UCSD-AML1 (cell line): ENCODE data around the gene RAB8B.

Experiments used
- DNase-seq: peaks from one replicate; lab custom pipeline; 2025; ENCODE audit not compliant: unreplicated experiment; lab: John Stamatoyannopoulos, UW

Gene RAB8B

GRCh38 chr15:63305260-63305659, 115.9 kb downstream of the RAB8B start:
- DNase-seq = no peak

DNA sequence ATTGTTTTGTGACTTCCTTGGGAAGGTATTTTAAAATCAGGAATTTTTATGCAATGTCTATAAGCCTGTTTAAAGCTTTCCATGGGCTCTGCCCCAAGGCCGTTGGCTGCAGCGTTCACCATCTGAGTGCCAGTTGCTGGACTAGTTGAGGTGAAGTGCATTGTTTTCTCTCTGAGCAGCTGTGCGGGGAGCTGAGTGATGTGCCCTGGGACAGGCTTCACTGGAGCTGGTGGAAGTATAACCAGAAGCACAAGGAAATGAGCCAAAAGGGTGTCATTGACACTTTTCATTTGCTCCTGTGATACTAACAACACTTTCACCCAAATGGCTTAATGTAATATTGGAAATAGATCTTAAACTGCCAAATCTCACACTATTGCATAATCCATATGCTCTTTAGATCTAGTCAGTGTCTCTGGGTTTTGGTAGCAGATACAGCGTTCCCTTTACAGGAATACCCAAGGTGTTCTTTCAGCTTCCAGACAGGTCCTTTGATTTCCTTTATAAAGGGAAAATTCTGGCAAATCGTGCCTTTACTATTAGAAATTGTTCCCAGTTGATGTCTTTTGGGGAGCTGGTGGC, 117.2 kb downstream of the RAB8B start:
- DNase-seq = no peak

GRCh38 chr15:63308491-63308890, 119.1 kb downstream of the RAB8B start:
- DNase-seq = no peak

DNA sequence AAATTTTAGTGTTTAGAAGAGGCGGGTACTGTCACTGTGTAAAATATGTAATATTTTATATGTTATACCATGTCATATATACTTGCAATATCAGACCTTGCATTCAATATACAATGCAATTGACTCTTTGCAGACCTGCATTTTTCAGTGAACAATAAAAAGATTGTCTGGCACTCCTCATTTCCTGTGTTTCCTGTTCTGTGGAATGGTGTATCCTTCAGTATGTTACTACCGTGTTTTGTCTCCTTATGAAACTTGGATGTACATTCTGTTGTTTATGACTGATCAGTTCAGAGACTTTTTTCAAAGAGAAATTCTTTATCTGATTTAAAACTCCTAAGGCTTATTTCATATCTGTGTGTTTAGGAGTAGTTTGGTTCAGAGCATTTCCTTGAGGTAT, 119.5 kb downstream of the RAB8B start:
- DNase-seq = no peak

- DNase-seq = no peak
Measured at GRCh38 chr15:63310646-63311045, 121.2 kb downstream of the RAB8B start.

DNA sequence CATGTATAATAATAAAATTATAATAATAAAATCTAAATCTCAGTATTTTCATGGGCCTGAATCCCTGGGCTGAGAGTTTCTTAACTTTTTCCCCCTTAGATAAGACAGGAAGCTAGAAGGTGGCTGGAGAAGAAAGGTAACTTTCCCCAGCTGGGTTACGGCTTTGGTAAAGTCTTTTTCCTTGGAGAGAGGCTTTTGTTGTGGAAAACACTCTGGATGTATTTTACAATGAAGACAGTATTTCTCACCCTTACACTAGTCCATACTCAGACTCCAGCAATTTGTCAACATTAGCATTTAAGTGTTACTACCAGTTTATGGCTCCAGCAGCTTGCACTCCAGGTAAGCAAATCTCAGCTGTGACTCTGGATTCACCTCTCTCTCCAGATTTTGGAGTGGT, 122.9 kb downstream of the RAB8B start:
- no peak for DNase-seq

GRCh38 chr15:63313825-63314224, 124.4 kb downstream of the RAB8B start:
- DNase-seq = no peak

DNA sequence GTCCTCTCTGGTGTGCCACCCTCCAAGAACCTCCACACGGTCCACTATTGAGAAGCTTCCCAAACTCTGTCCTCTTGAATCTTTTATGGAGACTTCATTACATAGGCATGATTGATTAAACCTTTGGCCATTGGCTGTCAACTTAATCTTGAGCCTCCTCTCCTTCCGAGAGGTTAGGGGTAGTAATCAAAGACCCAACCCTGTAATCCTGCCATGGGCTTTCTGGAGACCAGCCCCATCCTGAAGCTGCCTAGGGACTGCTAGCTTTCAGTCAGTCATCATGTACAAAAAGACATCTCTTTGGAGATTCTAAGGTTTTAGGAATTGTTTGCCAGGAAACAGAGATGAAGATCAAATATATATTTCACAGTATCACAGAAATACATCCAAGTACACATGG, 125.0 kb downstream of the RAB8B start:
- no peak for DNase-seq
